KBM-7 (cell line): ENCODE results near the gene MS4A18.
A peak's percentile ranks its signal among the peaks of the same experiment; 100 is the strongest.
"Not testable (repeated sequence)": the region's sequence is repeated elsewhere in the genome, so short reads cannot be mapped to it uniquely, and the experiment has no call there.

Source experiments
- DNase-seq: peaks from one replicate; pipeline ENCODE4 v3.0.0-alpha.2; 2015
- in situ Hi-C: fragments of 300-500 bp; cut with MboI; formaldehyde crosslinking; loops from 2 replicates; pipeline ENCODE4 v1.14.3; 2020; ENCODE audit warnings: low sequenced_read_pairs, low pct_unique_long_range_greater_than_20kb, mixed read lengths

MS4A18 gene

GRCh38 chr11:60724420-60724819, at the start of gene MS4A18:
TSS of gene MS4A18 (plus strand) at chr11:60724720.
- DNase-seq = no peak
- in situ Hi-C loops = loop anchor here (25.0 kb wide), 1 partner anchor 463 kb away; no protein-coding TSS in a partner anchor

GRCh38 chr11:60678231-60678630, 46.3 kb upstream of the MS4A18 start:
- in situ Hi-C loops, DNase-seq: not testable (repeated sequence)

DNA sequence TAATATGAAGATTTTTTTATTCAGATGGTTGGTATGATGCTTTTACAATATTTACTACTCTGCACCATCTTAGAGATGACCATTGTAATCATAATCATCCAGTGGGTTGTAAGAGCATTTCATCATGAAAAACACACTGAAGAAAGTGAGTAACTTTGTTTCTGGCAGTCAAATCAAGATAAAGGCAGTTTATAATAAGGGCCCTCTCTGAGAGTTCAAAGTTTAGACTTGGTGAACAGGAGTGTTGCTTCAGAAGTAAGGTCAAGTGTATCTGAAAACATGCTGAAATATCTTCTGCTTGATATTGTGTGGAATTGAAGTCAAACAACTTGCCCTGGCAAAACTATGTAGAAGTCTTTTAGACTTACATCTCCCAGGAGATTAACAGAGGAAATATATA, 44.6 kb upstream of the MS4A18 start:
- in situ Hi-C loops = no loop called here
- no peak for DNase-seq

DNA sequence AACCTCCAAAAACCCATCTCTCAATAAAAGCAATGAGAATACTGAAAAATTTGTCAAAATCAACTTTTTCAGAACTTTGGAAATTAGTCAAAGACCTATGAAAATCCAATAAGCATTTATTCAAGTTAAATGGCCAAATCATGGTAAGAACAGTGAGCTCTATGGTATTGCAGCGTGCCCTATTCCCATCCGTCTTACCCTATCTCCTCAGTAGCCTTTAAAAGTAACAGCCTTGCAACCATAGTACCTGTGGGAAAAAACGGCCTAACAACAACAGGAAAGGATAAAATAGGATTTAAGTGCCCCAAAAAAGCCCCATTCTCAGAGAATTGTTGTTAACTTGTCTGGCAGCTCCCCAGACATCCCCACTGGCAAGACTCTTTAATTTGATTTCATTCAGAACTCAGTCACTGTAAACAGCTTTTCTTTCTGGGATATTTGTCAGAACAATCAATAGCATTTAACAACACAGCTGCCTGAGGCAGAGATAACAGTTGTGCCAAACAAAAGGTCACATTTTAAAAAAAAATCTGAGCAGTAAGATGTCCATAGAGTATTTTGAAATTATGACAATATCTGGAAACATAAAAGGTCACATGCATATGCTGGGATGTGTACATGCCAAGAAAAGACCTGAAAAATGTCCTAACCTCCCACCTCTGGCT, 43.9 kb upstream of the MS4A18 start:
- in situ Hi-C loops = no loop called here
- no peak for DNase-seq

- DNase-seq, in situ Hi-C loops: not testable (repeated sequence)
These were observed 40.0 kb upstream of the MS4A18 start for GRCh38 chr11:60684541-60684848.

DNA sequence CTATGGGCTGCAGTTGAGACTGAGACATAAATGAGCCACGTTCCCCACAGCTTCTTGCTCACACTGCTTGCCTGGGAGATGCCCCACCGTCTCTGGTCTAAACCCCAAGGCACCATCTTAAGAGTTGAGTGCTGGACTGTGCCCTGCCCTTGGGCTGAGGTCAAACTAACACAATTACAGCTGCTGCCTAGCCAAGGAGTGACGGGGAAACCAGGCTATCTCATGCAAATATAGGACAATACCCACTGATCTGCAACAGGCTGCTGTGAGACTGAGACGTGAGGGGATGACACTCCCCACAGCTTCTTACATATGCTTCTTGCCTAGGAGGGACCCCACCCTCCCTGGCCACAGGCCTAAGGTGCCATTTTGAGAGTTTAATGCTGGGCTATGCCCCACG, 32.9 kb upstream of the MS4A18 start:
- in situ Hi-C loops = no loop called here
- DNase-seq = no peak

DNA sequence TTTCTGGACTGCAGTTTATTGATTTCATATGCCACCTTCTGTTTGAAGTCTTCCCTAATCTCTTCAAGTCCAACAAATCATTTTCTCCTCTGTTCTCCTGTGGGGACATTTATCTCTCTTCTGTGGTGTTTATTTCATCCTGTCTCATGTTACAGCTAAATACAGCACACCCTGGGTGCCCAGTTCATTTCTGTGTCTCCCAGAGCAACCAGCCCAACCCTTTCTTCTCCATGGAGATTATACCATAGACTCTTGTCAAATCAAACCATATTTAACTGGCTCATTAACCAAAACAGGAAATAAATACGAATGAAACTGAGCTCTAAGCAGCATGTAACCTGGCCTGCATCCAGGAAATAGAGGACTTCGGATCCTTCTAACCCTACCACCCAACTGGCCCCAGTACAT, 25.2 kb upstream of the MS4A18 start, which contains the start of gene MS4A8:
MS4A8 (plus strand) TSS at position 329 of the 408 bp plus-strand sequence. CDS start 1,249 bp downstream, outside the sequence.
- in situ Hi-C loops = no loop called here

GRCh38 chr11:60699936-60700335, 24.6 kb upstream of the MS4A18 start:
- in situ Hi-C loops = loop anchor here (25.0 kb wide), 1 partner anchor 487 kb away; no protein-coding TSS in a partner anchor
- no peak for DNase-seq

More for the DNA sequence above, 25.2 kb upstream of the MS4A18 start, which contains the start of gene MS4A8:
- no peak for DNase-seq

DNA sequence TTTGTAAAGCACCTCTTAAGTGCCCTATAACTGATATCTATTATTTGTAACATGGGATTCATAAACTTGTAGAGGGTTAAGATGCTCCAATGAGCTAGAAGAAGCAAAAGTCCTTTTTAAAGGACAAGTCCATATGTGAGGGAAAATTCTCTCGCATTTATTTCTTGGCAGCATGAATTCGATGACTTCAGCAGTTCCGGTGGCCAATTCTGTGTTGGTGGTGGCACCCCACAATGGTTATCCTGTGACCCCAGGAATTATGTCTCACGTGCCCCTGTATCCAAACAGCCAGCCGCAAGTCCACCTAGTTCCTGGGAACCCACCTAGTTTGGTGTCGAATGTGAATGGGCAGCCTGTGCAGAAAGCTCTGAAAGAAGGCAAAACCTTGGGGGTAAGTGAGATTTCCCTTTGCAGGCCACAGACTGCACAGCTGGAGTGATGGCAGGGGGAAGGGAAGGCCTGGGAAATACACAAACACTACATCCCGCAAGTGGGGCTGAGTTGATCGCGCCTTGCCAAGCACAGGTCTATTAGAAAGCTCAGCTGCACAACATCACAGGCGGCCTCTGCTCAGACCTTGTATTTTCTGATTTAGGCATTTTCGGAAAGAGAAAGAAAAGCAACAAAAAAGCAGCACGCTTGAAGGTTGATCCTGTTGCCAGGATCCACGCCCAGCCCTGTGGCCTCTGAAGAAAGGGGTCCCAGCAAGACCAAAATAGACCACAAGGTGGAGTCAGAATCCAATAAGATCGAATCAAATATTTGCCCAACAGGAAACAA, 23.6 kb upstream of the MS4A18 start:
- in situ Hi-C loops = loop anchor here (25.0 kb wide), 1 partner anchor 486 kb away; no protein-coding TSS in a partner anchor
- DNase-seq = peak; percentile 68

DNA sequence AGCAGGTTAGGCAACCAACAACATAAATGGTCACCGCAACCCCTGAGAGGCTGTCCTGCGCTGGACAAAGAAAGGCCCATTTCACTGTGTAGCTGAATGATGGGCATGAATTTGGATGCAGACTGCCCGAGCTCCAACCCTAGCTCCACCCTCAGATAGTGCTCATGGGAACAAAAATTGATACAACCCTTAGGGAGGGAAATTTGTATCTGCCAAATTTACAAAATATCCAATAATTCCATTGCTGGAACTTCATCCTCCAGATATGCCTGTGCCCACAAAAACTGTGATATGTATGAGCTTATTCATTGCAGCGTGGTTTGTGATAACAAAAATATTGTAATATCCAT, 23.1 kb upstream of the MS4A18 start:
- DNase-seq = no peak
- in situ Hi-C loops = loop anchor here (25.0 kb wide), 1 partner anchor 486 kb away; no protein-coding TSS in a partner anchor

- DNase-seq = no peak
- in situ Hi-C loops = loop anchor here (25.0 kb wide), 1 partner anchor 484 kb away; no protein-coding TSS in a partner anchor
These were observed 21.1 kb upstream of the MS4A18 start for GRCh38 chr11:60703374-60703773.

DNA sequence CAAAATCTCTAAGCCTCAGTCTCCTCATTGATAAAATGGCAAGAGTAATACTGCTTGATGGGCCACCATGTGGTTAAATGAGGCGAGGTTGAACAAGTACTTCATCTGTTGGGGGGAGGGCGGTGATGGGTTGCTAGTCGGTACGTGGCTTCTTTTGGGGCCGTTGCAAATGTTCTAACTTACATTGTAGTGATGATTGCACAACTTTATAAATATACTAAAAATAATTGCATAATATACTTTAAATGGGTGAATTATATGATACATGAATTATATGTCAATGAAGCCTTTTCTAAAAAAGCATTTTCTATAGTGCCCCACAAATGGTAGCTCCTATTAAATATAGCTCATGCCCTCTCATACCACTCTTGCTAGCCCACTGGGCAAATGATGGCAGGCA, 18.6 kb upstream of the MS4A18 start:
- in situ Hi-C loops = loop anchor here (25.0 kb wide), 1 partner anchor 481 kb away; no protein-coding TSS in a partner anchor
- DNase-seq = no peak

GRCh38 chr11:60706931-60707330, 17.6 kb upstream of the MS4A18 start:
- in situ Hi-C loops = loop anchor here (25.0 kb wide), 1 partner anchor 480 kb away; no protein-coding TSS in a partner anchor
- DNase-seq = no peak

- in situ Hi-C loops = loop anchor here (25.0 kb wide), 1 partner anchor 477 kb away; no protein-coding TSS in a partner anchor
- no peak for DNase-seq
These were observed 14.0 kb upstream of the MS4A18 start for GRCh38 chr11:60710482-60710881.

DNA sequence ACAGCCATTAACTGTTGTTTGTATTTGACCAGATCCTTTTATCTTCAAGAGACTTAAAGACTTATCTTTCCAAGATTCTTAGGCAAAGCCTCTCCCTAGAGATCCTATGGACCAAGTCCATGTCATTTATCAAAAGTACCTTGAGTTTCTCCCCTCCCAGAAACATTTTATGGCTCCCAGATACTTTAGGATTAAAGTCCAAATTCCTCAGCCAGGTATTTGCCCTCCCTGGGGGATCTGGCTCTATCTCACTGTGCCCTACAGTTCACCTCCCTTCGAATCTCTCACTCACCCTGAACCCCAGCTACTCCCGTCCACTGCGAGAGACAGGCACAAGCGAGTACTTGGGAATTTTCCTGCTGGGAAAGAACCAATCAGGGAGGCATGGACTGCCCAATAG, 13.2 kb upstream of the MS4A18 start:
- in situ Hi-C loops = loop anchor here (25.0 kb wide), 1 partner anchor 476 kb away; no protein-coding TSS in a partner anchor
- DNase-seq = no peak

GRCh38 chr11:60713423-60713822, 11.1 kb upstream of the MS4A18 start:
- DNase-seq = not testable (repeated sequence)
- in situ Hi-C loops = loop anchor here (25.0 kb wide), 1 partner anchor 474 kb away; no protein-coding TSS in a partner anchor

GRCh38 chr11:60717956-60718355, 6.6 kb upstream of the MS4A18 start:
- DNase-seq = no peak
- in situ Hi-C loops = loop anchor here (25.0 kb wide), 1 partner anchor 469 kb away; no protein-coding TSS in a partner anchor

DNA sequence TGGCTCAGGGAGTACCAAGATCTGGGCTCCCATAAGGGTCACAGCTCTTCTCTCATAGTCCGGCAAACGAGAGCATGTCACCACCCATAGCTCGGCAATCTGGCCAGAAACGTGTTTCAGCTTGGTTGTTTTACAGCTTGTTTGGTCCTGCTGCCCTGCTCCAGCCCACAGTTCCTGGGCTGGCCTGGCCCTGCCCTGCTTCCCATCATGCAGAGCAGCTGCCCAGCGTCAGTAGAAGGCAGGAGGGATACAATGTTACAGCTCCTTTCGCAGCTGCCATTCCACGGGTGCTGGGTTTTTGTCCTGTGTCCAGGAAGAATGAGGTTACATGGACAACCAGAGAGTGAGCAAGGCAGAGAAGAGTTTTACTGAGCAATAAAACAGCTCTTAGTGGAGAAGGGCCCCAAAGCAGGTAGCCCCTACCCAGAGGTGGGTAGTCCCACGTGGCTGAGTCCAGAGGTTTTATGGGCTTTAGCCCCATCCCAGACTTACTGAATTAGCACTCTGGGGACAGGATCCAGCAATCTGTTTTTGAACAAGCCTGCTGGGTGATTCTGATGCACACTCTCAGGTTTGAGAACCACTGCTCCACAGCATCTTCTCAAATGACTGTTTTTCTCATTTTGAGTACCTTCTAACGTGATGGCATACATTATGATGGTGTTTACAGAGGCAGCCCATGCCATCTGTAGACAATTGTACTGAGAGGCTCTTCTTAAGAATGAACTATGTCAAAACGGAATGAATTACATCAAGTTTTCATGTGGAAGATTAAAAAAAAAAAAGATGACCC, 5.8 kb upstream of the MS4A18 start:
- DNase-seq = no peak
- in situ Hi-C loops = loop anchor here (25.0 kb wide), 1 partner anchor 469 kb away; no protein-coding TSS in a partner anchor

DNA sequence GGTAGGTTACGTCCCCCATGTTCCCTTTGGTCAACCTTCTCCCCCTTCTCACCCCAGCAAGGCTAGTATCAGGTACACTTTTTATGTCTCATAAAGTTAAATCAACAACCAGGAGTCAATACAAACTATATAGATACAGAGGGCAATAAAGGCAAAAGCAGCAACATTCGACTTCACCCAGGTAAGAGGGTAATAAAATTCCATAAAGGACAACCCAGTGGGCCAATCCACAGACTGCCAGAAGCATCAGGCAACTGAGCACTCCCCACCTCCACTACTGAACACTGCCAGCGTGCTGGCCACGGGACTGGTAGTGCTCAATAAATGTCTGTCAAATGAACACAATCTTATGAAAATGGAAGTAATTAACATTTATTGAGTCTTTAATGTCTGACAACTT, 5.1 kb upstream of the MS4A18 start:
- DNase-seq = no peak
- in situ Hi-C loops = loop anchor here (25.0 kb wide), 1 partner anchor 468 kb away; no protein-coding TSS in a partner anchor
